B cell (primary cell): Measurements from ENCODE around the gene CRYBA4. TPM values are rescaled to one million over a fixed set of nuclear protein-coding genes. Genes with fewer than 3 reads are reported as not detected.

Source experiments
- ATAC-seq: fragments of 200-7000 bp; cut with Tn5 transposase; one replicate; pipeline ENCODE4 v1.10.0; 2021; ENCODE audit warnings: low read depth, mild to moderate bottlenecking, moderate number of reproducible peaks, moderate library complexity
- CTCF ChIA-PET: fragments of 350-600 bp; sonication (Branson Sonifier 250); formaldehyde crosslinking; loops from one replicate; lab custom pipeline; 2021; ENCODE audit warnings: antibody characterized with exemption, inconsistent platforms; lab: Charles Lee
- POLR2A ChIA-PET: fragments of 350-600 bp; sonication (Branson Sonifier 250); formaldehyde crosslinking; loops from one replicate; lab custom pipeline; 2021; ENCODE audit warnings: antibody characterized with exemption; lab: Charles Lee
- DNase-seq: peaks from one replicate; pipeline ENCODE4 v3.0.0; 2013
- H2AFZ ChIP-seq: 2 replicates; pipeline ENCODE4 v1.6.1; 2012; ENCODE audit warnings: mild to moderate bottlenecking, low read depth, low read length; ENCODE audit not compliant: insufficient read depth, poor library complexity, severe bottlenecking
- H3K27ac ChIP-seq, 2 donors: 1 replicate in 1 of 2; 2 replicates in 1 of 2; pipeline ENCODE4 v1.5.1; 2012 to 2013; ENCODE audit warnings: low read length in 2 of 2, mild to moderate bottlenecking in 2 of 2, moderate library complexity in 1 of 2
- H3K27me3 ChIP-seq, 4 experiments: fragments of 200-600 bp in 1 of 4; sonication (generic) in 1 of 4; replicated peaks in 1 of 4; 1 replicate in 2 of 4; 2 replicates in 2 of 4; pipeline versions ENCODE4 v1.6.1 to v1.7.0; 2013 to 2016; ENCODE audit warnings: low read length in 3 of 4, mild to moderate bottlenecking in 2 of 4, mixed read lengths in 1 of 4, moderate library complexity in 1 of 4; ENCODE audit not compliant: insufficient read depth in 4 of 4, control insufficient read depth in 3 of 4; ENCODE audit errors: control extremely low read depth in 1 of 4
- H3K36me3 ChIP-seq, 2 experiments: replicated peaks in 1 of 2; 1 replicate in 1 of 2; 2 replicates in 1 of 2; pipeline versions ENCODE4 v1.6.1 to v1.7.1; 2013; ENCODE audit warnings: low read length in 1 of 2; ENCODE audit not compliant: insufficient read depth in 2 of 2, control insufficient read depth in 1 of 2; ENCODE audit errors: control extremely low read depth in 1 of 2, extremely low read depth in 1 of 2
- H3K4me1 ChIP-seq, 2 donors: fragments of 200-600 bp in 1 of 2; sonication (generic) in 1 of 2; 1 replicate in 1 of 2; 2 replicates in 1 of 2; pipeline versions ENCODE4 v1.5.1 to v1.6.1; 2013 to 2017; ENCODE audit warnings: low read length in 2 of 2; ENCODE audit not compliant: control insufficient read depth in 2 of 2, insufficient read depth in 2 of 2
- H3K4me2 ChIP-seq: replicated peaks from 2 replicates; pipeline ENCODE3; 2012; ENCODE audit warnings: mild to moderate bottlenecking, low read depth, low read length; ENCODE audit not compliant: poor library complexity, severe bottlenecking
- H3K4me3 ChIP-seq, 5 experiments: fragments of 200-600 bp in 1 of 5; sonication (generic) in 1 of 5; 1 replicate in 3 of 5; 2 replicates in 2 of 5; pipeline versions ENCODE4 v1.5.1 to v1.7.0; 2011 to 2016; ENCODE audit warnings: low read length in 4 of 5, mild to moderate bottlenecking in 4 of 5, low read depth in 2 of 5, control low read depth in 1 of 5, moderate library complexity in 1 of 5; ENCODE audit not compliant: insufficient read depth in 1 of 5; ENCODE audit errors: control extremely low read depth in 1 of 5, extremely low read depth in 1 of 5
- H3K79me2 ChIP-seq: fragments of 200-600 bp; sonication (generic); one replicate; pipeline ENCODE4 v1.6.0; 2016; ENCODE audit warnings: low read length; ENCODE audit not compliant: control insufficient read depth, insufficient read depth
- H3K9ac ChIP-seq: fragments of 200-600 bp; sonication (generic); 2 replicates; pipeline ENCODE4 v1.6.1; 2017; ENCODE audit warnings: mild to moderate bottlenecking, low read length, moderate library complexity
- H3K9me3 ChIP-seq, 3 donors: one replicate each; pipeline versions ENCODE4 v1.6.1 to v1.7.1; 2013; ENCODE audit warnings: low read length in 2 of 3; ENCODE audit not compliant: control insufficient read depth in 2 of 3, insufficient read depth in 1 of 3; ENCODE audit errors: control extremely low read depth in 1 of 3
- H4K20me1 ChIP-seq: 2 replicates; pipeline ENCODE4 v1.6.0; 2012; ENCODE audit warnings: mild to moderate bottlenecking, low read length; ENCODE audit not compliant: insufficient read depth, control insufficient read depth, poor library complexity, severe bottlenecking
- H3K27ac Mint-ChIP-seq: one replicate; pipeline ENCODE4 v1.8.0; 2021; ENCODE audit warnings: mixed read lengths
- H3K27me3 Mint-ChIP-seq: one replicate; pipeline ENCODE4 v1.8.0; 2021; ENCODE audit warnings: mixed read lengths
- H3K4me1 Mint-ChIP-seq: one replicate; pipeline ENCODE4 v1.8.0; 2021; ENCODE audit warnings: mixed read lengths
- H3K4me3 Mint-ChIP-seq: one replicate; pipeline ENCODE4 v1.8.0; 2021; ENCODE audit warnings: mixed read lengths
- H3K9me3 Mint-ChIP-seq: one replicate; pipeline ENCODE4 v1.8.0; 2022; ENCODE audit warnings: mixed read lengths; ENCODE audit not compliant: insufficient read depth
- CTCF ChIP-seq: fragments of 200-600 bp; IDR thresholded peaks from one replicate; pipeline ENCODE4 v1.8.0; 2022; ENCODE audit warnings: antibody characterized with exemption, mild to moderate bottlenecking
- EZH2 ChIP-seq: IDR thresholded peaks from 2 replicates; pipeline ENCODE4 v1.6.1; 2012; ENCODE audit warnings: borderline replicate concordance, low read depth, mild to moderate bottlenecking, moderate library complexity, low read length; ENCODE audit not compliant: insufficient read depth, poor library complexity, severe bottlenecking
- WGBS: methylation state at CpG from one replicate; pipeline ENCODE4 v1.1.5; 2013; ENCODE audit warnings: missing lambda C conversion rate; ENCODE audit not compliant: insufficient coverage; 5-methylcytosine and 5-hydroxymethylcytosine counted together
- intact Hi-C: fragments of 100-400 bp; cut with micrococcal nuclease; formaldehyde crosslinking; loops from one replicate; pipeline ENCODE4 v1.10.0; 2022
- polyA plus RNA-seq: library from polyadenylated mRNA; depleted of rRNA; stranded (reverse); fragments of >200 nt; gene quantifications from 2 replicates; pipeline ENCODE4 v1.2.3, GENCODE V29; 2012
- total RNA-seq, 2 donors: library from RNA; stranded (reverse); fragments of 120-200 nt in 1 of 2; gene quantifications; 1 replicate in 1 of 2; 2 replicates in 1 of 2; pipeline versions ENCODE4 v1.2.3 to v1.2.4, GENCODE V29; 2013 to 2022

Gene CRYBA4
- total and polyA plus RNA-seq, 2 donors (not counting 1 experiment from before 2014, with no cell fraction given) = not detected

GRCh38 chr22:26671317-26672059 lies 49.7 kb downstream of the CRYBA4 start:
- ChIA-PET POLR2A (interaction anchor here (0.7 kb wide), 1 partner anchor 9 kb away, joined by 3 read pairs; no protein-coding TSS in a partner anchor), CTCF (interaction anchor here (1.4 to 2.6 kb wide), 4 partner anchors 9 to 189 kb away, joined by 4 to 8 read pairs (median 6); no protein-coding TSS in a partner anchor)
- H3K27ac ChIP-seq = peak overlapping the region; percentile 93 to 97
- no peaks in the 10 kb centered on the region for H3K27me3 Mint-ChIP-seq
- peaks cover 88% of the 10 kb centered on the region for H3K4me1 Mint-ChIP-seq
- peak; percentile 40 for ATAC-seq
- H3K27me3 ChIP-seq = no peaks in the 10 kb centered on the region
- intact Hi-C loops = loop anchor here (1.0 kb wide), 5 partner anchors 12 to 242 kb away; partner anchors contain the start of genes ASPHD2, HPS4, SRRD and TFIP11
- no peaks in the 10 kb centered on the region for H3K9me3 Mint-ChIP-seq
- H3K4me3 Mint-ChIP-seq = peak overlapping the region; percentile 98
- H3K4me1 ChIP-seq = peaks cover 68 to 89% of the 10 kb centered on the region in 2 donors
- peak; percentile 85 for DNase-seq
- H3K9me3 ChIP-seq = peaks cover 0 to 13% (median 0%) of the 10 kb centered on the region in 3 donors
- no peak for TF ChIP-seq CTCF
- TF ChIP-seq EZH2 = no peak
- peaks cover 27% of the 10 kb centered on the region for H3K79me2 ChIP-seq
- H3K4me3 ChIP-seq = peak overlapping the region in 2 of 5 experiments; percentile 27 to 94
- peaks cover 20% of the 10 kb centered on the region for H4K20me1 ChIP-seq
- peak overlapping the region; percentile 87 for H2AFZ ChIP-seq
- H3K9ac ChIP-seq = peak overlapping the region; percentile 31
- H3K36me3 ChIP-seq = no peaks in the 10 kb centered on the region
- H3K27ac Mint-ChIP-seq = peak overlapping the region; percentile 99
- 66% methylated on average over 4 of the region's 15 CpGs for WGBS
- H3K4me2 ChIP-seq = peak overlapping the region; percentile 96

- no peaks in the 10 kb centered on the region for H3K27me3 Mint-ChIP-seq
- H4K20me1 ChIP-seq = peaks cover 21% of the 10 kb centered on the region
- peak overlapping the region; percentile 96 for H3K4me2 ChIP-seq
- H3K9ac ChIP-seq = peak overlapping the region; percentile 31
- no peak for TF ChIP-seq CTCF
- TF ChIP-seq EZH2 = no peak
- ChIA-PET CTCF (interaction anchor here (1.3 to 2.6 kb wide), 4 partner anchors 9 to 190 kb away, joined by 3 to 8 read pairs (median 6); no protein-coding TSS in a partner anchor), POLR2A (interaction anchor here (1.4 to 2.4 kb wide), 2 partner anchors 188 to 243 kb away, joined by 5 read pairs; partner anchors contain the start of genes ASPHD2, HPS4 and SRRD)
- H3K4me3 ChIP-seq = peak overlapping the region in 4 of 5 experiments; percentile 86 to 94 (median 89)
- H3K9me3 ChIP-seq = peaks cover 0 to 13% (median 0%) of the 10 kb centered on the region in 3 donors
- H3K27me3 ChIP-seq = no peaks in the 10 kb centered on the region
- peaks cover 67 to 88% of the 10 kb centered on the region in 2 donors for H3K4me1 ChIP-seq
- peaks cover 31% of the 10 kb centered on the region for H3K79me2 ChIP-seq
- H3K4me1 Mint-ChIP-seq = peaks cover 88% of the 10 kb centered on the region
- H3K27ac Mint-ChIP-seq = peak overlapping the region; percentile 99
- H2AFZ ChIP-seq = peak overlapping the region; percentile 87
- 74% methylated on average over 8 of the region's 8 CpGs for WGBS
- peak overlapping the region; percentile 93 to 97 for H3K27ac ChIP-seq
- no peaks in the 10 kb centered on the region for H3K36me3 ChIP-seq
- peak overlapping the region; percentile 98 for H3K4me3 Mint-ChIP-seq
- DNase-seq = no peak
- intact Hi-C loops = loop anchor here (1.0 kb wide), 5 partner anchors 13 to 243 kb away; partner anchors contain the start of genes ASPHD2, HPS4, SRRD and TFIP11
- ATAC-seq = no peak
- H3K9me3 Mint-ChIP-seq = no peaks in the 10 kb centered on the region
Measured at GRCh38 chr22:26672060-26672471, 50.3 kb downstream of the CRYBA4 start.
